GM19372 (cell line): ENCODE data around the gene TMEM120A.

ENCODE experiments used
- ATAC-seq: cut with Tn5 transposase; IDR thresholded peaks from one replicate; pipeline ENCODE4 v1.9.1; 2021; ENCODE audit warnings: mild to moderate bottlenecking, low read depth, moderate library complexity; ENCODE audit not compliant: unreplicated experiment

Gene TMEM120A

GRCh38 chr7:75995996-75996395 is 1.6 kb upstream of the TMEM120A start:
- no peak for ATAC-seq

- ATAC-seq = no peak
These were observed 667 bp upstream of the TMEM120A start for GRCh38 chr7:75995052-75995471.

- no peak for ATAC-seq
These were observed 557 bp downstream of the TMEM120A start for GRCh38 chr7:75993689-75994387.

- ATAC-seq = no peak
These were observed 2.2 kb downstream of the TMEM120A start for GRCh38 chr7:75992083-75992755.

- no peak for ATAC-seq
These were observed 2.8 kb downstream of the TMEM120A start for GRCh38 chr7:75991531-75992082.

GRCh38 chr7:75989500-75990388 is 4.7 kb downstream of the TMEM120A start:
- ATAC-seq = no peak

GRCh38 chr7:75988568-75989499 is 5.6 kb downstream of the TMEM120A start:
- no peak for ATAC-seq

- no peak for ATAC-seq
These were observed 6.4 kb downstream of the TMEM120A start for GRCh38 chr7:75987805-75988567.

- no peak for ATAC-seq
These were observed 7.2 kb downstream of the TMEM120A start for GRCh38 chr7:75987026-75987804.

- ATAC-seq = no peak
These were observed 8.1 kb downstream of the TMEM120A start for GRCh38 chr7:75986147-75986781.

GRCh38 chr7:75985518-75986146 is 8.8 kb downstream of the TMEM120A start:
- no peak for ATAC-seq

- ATAC-seq = no peak
These were observed 9.3 kb downstream of the TMEM120A start for GRCh38 chr7:75985009-75985517.

GRCh38 chr7:75984130-75985008 is 10.0 kb downstream of the TMEM120A start:
- no peak for ATAC-seq

- no peak for ATAC-seq
These were observed 10.8 kb downstream of the TMEM120A start for GRCh38 chr7:75983471-75984129.

- ATAC-seq = no peak
These were observed 11.9 kb downstream of the TMEM120A start for GRCh38 chr7:75982306-75983064.
